Measurements from ENCODE around the gene ING4. TPM values are rescaled to one million over a fixed set of nuclear protein-coding genes. Genes with fewer than 3 reads are reported as not detected.

The ING4 gene
- total RNA-seq, 1 donor from 2014 or later, result 135 TPM

GRCh38 chr12:6607751-6608591 is 54.9 kb downstream of the ING4 start:
- H3F3A ChIP-seq (ENCODE audit: low read depth), result peaks cover 52% of the 10 kb centered on the region
- H3K9ac ChIP-seq, result no peak overlapping the region
- TF ChIP-seq EZH2 (IDR thresholded peaks at IDR 0.05), result no peak
- no peak for TF ChIP-seq CTCF (IDR thresholded peaks at IDR 0.05)
- TF ChIP-seq EZH2phosphoT487 (IDR thresholded peaks at IDR 0.05), result no peak
- H3K9me3 Mint-ChIP-seq, result no peaks in the 10 kb centered on the region
- H3K27me3 Mint-ChIP-seq (ENCODE audit: insufficient read depth, low read depth), result peaks cover 11% of the 10 kb centered on the region
- H3K27me3 ChIP-seq, result no peaks in the 10 kb centered on the region
- H3K9me3 ChIP-seq (ENCODE audit: low read depth), result no peaks in the 10 kb centered on the region
- H3K27ac Mint-ChIP-seq, result no peak overlapping the region
- H4K20me1 ChIP-seq (ENCODE audit: low read depth), result peaks cover 35% of the 10 kb centered on the region
- H3K36me3 ChIP-seq, result no peaks in the 10 kb centered on the region
- DNase-seq (ENCODE audit: low spot score), result peak; percentile 48
- H2AFZ ChIP-seq (replicated peaks), result no peak overlapping the region
- no peak overlapping the region for H3K4me3 ChIP-seq
- H3K4me3 Mint-ChIP-seq, result no peak overlapping the region
- H3K4me1 Mint-ChIP-seq, result peaks cover 52% of the 10 kb centered on the region
- peaks cover 10% of the 10 kb centered on the region for H3K36me3 Mint-ChIP-seq
- no peak overlapping the region for H3K27ac ChIP-seq
- no peak overlapping the region for H3K4me2 ChIP-seq
- H3K79me2 ChIP-seq (ENCODE audit: low read depth), result peaks cover 39% of the 10 kb centered on the region
- peaks cover 52% of the 10 kb centered on the region for H3K4me1 ChIP-seq

DNA sequence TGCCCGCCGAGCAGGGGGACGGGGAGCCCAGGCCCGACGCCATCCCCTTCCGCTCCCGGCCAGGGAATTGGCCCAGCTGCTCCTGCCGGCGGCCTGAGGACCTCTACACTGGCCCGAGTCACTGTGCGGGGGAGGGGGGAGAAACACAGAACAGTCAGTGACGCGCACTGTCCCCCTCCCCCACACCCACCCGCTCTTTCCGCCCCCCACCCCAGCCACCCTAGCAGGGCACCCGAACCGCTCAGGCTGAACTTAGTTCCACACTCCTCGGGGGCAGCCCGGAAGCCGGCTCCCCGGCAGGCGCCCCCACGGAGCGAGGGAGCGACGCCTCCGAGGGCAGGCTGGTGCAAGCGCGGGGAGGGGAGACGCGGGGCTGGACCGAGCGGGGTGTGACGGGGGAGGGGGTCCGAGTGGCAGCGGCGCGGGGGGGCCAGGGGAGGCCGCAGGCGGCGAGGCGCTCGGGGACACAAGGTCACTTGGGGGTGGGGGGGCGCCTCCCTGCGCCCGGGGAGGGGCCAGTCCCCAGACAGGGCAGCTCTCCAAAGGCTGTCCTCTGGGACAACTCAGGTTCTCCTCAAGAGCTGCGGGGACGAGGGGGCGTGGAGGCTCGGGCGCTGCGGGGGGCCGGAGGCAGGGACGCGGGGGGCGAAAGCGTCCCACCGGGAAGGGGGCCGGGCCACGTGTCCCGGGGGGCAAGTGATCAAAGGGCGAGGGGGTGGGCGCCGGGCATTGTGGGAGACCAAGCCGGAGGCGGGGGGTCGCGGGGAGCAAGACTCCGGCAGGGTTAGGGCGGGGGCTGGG is 56.4 kb downstream of the ING4 start:
- TF ChIP-seq EZH2phosphoT487 (IDR thresholded peaks at IDR 0.05) (no peak), EZH2 (IDR thresholded peaks at IDR 0.05) (no peak), CTCF (IDR thresholded peaks at IDR 0.05) (no peak)
- H3K27me3 Mint-ChIP-seq (ENCODE audit: insufficient read depth, low read depth), result peaks cover 11% of the 10 kb centered on the region
- H4K20me1 ChIP-seq (ENCODE audit: low read depth), result peaks cover 50% of the 10 kb centered on the region
- peak overlapping the region; percentile 31 for H3K27ac ChIP-seq
- H3K36me3 ChIP-seq, result peaks cover 2% of the 10 kb centered on the region
- H3K4me3 ChIP-seq, result peak overlapping the region; percentile 68
- H3K79me2 ChIP-seq (ENCODE audit: low read depth), result peaks cover 53% of the 10 kb centered on the region
- H3K27ac Mint-ChIP-seq, result no peak overlapping the region
- peaks cover 22% of the 10 kb centered on the region for H3K36me3 Mint-ChIP-seq
- H2AFZ ChIP-seq (replicated peaks), result no peak overlapping the region
- H3K4me2 ChIP-seq, result peak overlapping the region; percentile 84
- DNase-seq (ENCODE audit: low spot score), result peak; percentile 56
- H3K27me3 ChIP-seq, result no peaks in the 10 kb centered on the region
- H3K9me3 ChIP-seq (ENCODE audit: low read depth), result no peaks in the 10 kb centered on the region
- peaks cover 41% of the 10 kb centered on the region for H3F3A ChIP-seq (ENCODE audit: low read depth)
- no peak overlapping the region for H3K4me3 Mint-ChIP-seq
- H3K9me3 Mint-ChIP-seq, result no peaks in the 10 kb centered on the region
- H3K4me1 ChIP-seq, result peaks cover 40% of the 10 kb centered on the region
- peaks cover 42% of the 10 kb centered on the region for H3K4me1 Mint-ChIP-seq
- peak overlapping the region; percentile 58 for H3K9ac ChIP-seq

- peaks cover 33% of the 10 kb centered on the region for H3F3A ChIP-seq (ENCODE audit: low read depth)
- Mint-ChIP-seq H3K4me1 (peaks cover 34% of the 10 kb centered on the region), H3K27me3 (ENCODE audit: insufficient read depth, low read depth) (peaks cover 7% of the 10 kb centered on the region), H3K9me3 (no peaks in the 10 kb centered on the region), H3K27ac (peak overlapping the region; percentile 84), H3K36me3 (peaks cover 30% of the 10 kb centered on the region), H3K4me3 (no peak overlapping the region)
- no peak overlapping the region for H2AFZ ChIP-seq (replicated peaks)
- H3K4me1 ChIP-seq, result peaks cover 31% of the 10 kb centered on the region
- H4K20me1 ChIP-seq (ENCODE audit: low read depth), result peaks cover 58% of the 10 kb centered on the region
- DNase-seq (ENCODE audit: low spot score), result peak; percentile 51
- H3K27me3 ChIP-seq, result no peaks in the 10 kb centered on the region
- H3K9me3 ChIP-seq (ENCODE audit: low read depth), result no peaks in the 10 kb centered on the region
- peak overlapping the region; percentile 68 for H3K4me3 ChIP-seq
- peaks cover 62% of the 10 kb centered on the region for H3K79me2 ChIP-seq (ENCODE audit: low read depth)
- H3K27ac ChIP-seq, result no peak overlapping the region
- H3K4me2 ChIP-seq, result peak overlapping the region; percentile 84
- peak overlapping the region; percentile 58 for H3K9ac ChIP-seq
- TF ChIP-seq CTCF (IDR thresholded peaks at IDR 0.05) (peak; percentile 12), EZH2 (IDR thresholded peaks at IDR 0.05) (no peak)
- H3K36me3 ChIP-seq, result peaks cover 10% of the 10 kb centered on the region
Measured at GRCh38 chr12:6605421-6606330, 57.2 kb downstream of the ING4 start.

Measured in neural progenitor cell (in vitro differentiated cells).